Measurements from ENCODE around the gene SND1. TPM values are rescaled to one million over a fixed set of nuclear protein-coding genes. Genes with fewer than 3 reads are reported as not detected.

Gene SND1
- total and polyA plus RNA-seq, 2 of the 4 experiments (the other 2 are of a cell fraction), result 154 to 294 TPM

DNA sequence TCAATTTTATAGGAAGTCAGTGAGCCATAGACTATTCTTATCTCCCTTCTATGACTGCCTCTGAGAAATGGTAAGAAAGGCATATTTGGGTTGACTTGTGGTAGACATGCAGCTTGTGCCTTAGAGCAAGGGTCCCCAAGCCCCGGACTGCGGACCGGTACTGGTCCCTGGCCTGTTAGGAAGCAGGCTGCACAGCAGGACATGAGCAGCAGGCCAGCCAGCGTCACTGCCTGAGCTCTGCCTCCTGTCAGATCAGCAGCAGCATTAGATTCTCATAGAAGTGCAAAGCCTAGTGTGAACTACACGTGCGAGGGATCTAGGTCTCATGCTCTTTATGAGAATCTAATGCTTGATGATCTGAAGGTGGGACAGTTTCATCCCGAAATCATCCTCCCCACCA is 180.6 kb downstream of the SND1 start:
- no peak for TF ChIP-seq MXI1 (IDR thresholded peaks at IDR 0.05; ENCODE audit: borderline replicate concordance, low read depth, low read length)
- TF ChIP-seq, protein P1, sequence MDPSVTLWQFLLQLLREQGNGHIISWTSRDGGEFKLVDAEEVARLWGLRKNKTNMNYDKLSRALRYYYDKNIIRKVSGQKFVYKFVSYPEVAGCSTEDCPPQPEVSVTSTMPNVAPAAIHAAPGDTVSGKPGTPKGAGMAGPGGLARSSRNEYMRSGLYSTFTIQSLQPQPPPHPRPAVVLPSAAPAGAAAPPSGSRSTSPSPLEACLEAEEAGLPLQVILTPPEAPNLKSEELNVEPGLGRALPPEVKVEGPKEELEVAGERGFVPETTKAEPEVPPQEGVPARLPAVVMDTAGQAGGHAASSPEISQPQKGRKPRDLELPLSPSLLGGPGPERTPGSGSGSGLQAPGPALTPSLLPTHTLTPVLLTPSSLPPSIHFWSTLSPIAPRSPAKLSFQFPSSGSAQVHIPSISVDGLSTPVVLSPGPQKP (IDR thresholded peaks at IDR 0.05; ENCODE audit: borderline replicate concordance, low read depth, low read length), result no peak
- no peak for TF ChIP-seq CHD1 (IDR thresholded peaks at IDR 0.05; ENCODE audit: low read depth, low read length)
- TF ChIP-seq NFE2L2 (IDR thresholded peaks at IDR 0.05; ENCODE audit: low read depth, low read length), result no peak
- no peak for TF ChIP-seq MAZ (IDR thresholded peaks at IDR 0.05; ENCODE audit: borderline replicate concordance, low read depth, low read length)
- no peak for TF ChIP-seq POLR2A (IDR thresholded peaks at IDR 0.05; ENCODE audit: low read depth, low read length)
- no peak for TF ChIP-seq MAFK (IDR thresholded peaks at IDR 0.05; ENCODE audit: low read depth, low read length)
- TF ChIP-seq SMC3 (IDR thresholded peaks at IDR 0.05; ENCODE audit: low read depth, low read length), result no peak
- no peak for TF ChIP-seq RCOR1 (IDR thresholded peaks at IDR 0.05; ENCODE audit: insufficient replicate concordance, low read length)
- TF ChIP-seq, protein P2, sequence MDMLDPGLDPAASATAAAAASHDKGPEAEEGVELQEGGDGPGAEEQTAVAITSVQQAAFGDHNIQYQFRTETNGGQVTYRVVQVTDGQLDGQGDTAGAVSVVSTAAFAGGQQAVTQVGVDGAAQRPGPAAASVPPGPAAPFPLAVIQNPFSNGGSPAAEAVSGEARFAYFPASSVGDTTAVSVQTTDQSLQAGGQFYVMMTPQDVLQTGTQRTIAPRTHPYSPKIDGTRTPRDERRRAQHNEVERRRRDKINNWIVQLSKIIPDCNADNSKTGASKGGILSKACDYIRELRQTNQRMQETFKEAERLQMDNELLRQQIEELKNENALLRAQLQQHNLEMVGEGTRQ (IDR thresholded peaks at IDR 0.05; ENCODE audit: low read depth, low read length), result no peak
- no peak for TF ChIP-seq RFX5 (IDR thresholded peaks at IDR 0.05; ENCODE audit: low read depth, low read length)
- no peak for TF ChIP-seq FOS (IDR thresholded peaks at IDR 0.05; ENCODE audit: low read depth, low read length)
- no peak for TF ChIP-seq BHLHE40 (IDR thresholded peaks at IDR 0.05; ENCODE audit: low read depth, low read length)
- TF ChIP-seq RAD21 (IDR thresholded peaks at IDR 0.05; ENCODE audit: low read length), result no peak
- no peak for TF ChIP-seq CEBPB (IDR thresholded peaks at IDR 0.05; ENCODE audit: low read depth, low read length)
- H2BK120ac ChIP-seq (ENCODE audit: low read depth, low read length), result no peak overlapping the region
- peaks cover 43% of the 10 kb centered on the region for H4K20me1 ChIP-seq (ENCODE audit: insufficient read depth, low read length)
- H3K23ac ChIP-seq (ENCODE audit: low read depth, low read length), result no peak overlapping the region
- no peak overlapping the region for H2BK15ac ChIP-seq (ENCODE audit: low read depth, low read length)
- H3K4me3 ChIP-seq (ENCODE audit: insufficient read depth, low read depth, low read length), result no peak overlapping the region
- H3K4me2 ChIP-seq (ENCODE audit: low read depth, low read length), result no peak overlapping the region
- dilution Hi-C loops (cut with HindIII; ENCODE audit: low sequenced_read_pairs, unreplicated experiment) (no loop called here), intact Hi-C loops (cut with micrococcal nuclease) (no loop called here), in situ Hi-C loops (cut with MboI; ENCODE audit: low sequenced_read_pairs) (no loop called here)
- H4K5ac ChIP-seq (ENCODE audit: low read depth, low read length), result no peak overlapping the region
- H3K36me3 ChIP-seq (ENCODE audit: control insufficient read depth, insufficient read depth, low read length), result peaks cover 2% of the 10 kb centered on the region
- H3K4ac ChIP-seq (ENCODE audit: low read depth, low read length), result no peak overlapping the region
- ChIA-PET CTCF (no interaction called here), POLR2A (ENCODE audit: unreplicated experiment) (no interaction called here)
- H3K14ac ChIP-seq (replicated peaks; ENCODE audit: low read depth, low read length), result 0 out of 2 replicates have a peak overlapping the region, but pooled peaks have one; percentile 32
- DNase-seq, result no peak
- 97% methylated on average over 3 of the region's 7 CpGs; no CpG with 5 or more reads in 1 of the 2 experiments for WGBS, 2 experiments (ENCODE audit: extremely low coverage in 2 of 2, insufficient read length in 1 of 2)
- 0 out of 2 replicates have a peak, but pooled peaks cover 2% of the 10 kb centered on the region for H3K4me1 ChIP-seq (ENCODE audit: control insufficient read depth, insufficient read depth, low read length)
- H3K56ac ChIP-seq (ENCODE audit: extremely low read depth, insufficient read depth, low read length), result no peak overlapping the region
- no peak overlapping the region for H2BK5ac ChIP-seq (ENCODE audit: low read depth, low read length, poor library complexity, severe bottlenecking)
- no peak overlapping the region for H2AK9ac ChIP-seq (replicated peaks; ENCODE audit: low read depth, low read length, poor library complexity)
- H3K79me1 ChIP-seq (ENCODE audit: low read depth in 1 of 2, low read length in 2 of 2), result peaks cover 26 to 66% of the 10 kb centered on the region in 2 experiments
- H3K9me1 ChIP-seq (ENCODE audit: insufficient read depth, low read length), result peaks cover 11% of the 10 kb centered on the region; the same call in 1 of the 2 replicates
- no TSS peak for BruUV-seq (replicated peaks)
- H3K9me3 ChIP-seq (ENCODE audit: control insufficient read depth, insufficient read depth, low read length), result 0 out of 2 replicates have a peak, but pooled peaks cover 2% of the 10 kb centered on the region
- no peak overlapping the region for H2BK20ac ChIP-seq (ENCODE audit: low read depth, low read length)
- no peak for ATAC-seq (ENCODE audit: low read depth)
- H2AK5ac ChIP-seq (ENCODE audit: low read depth, low read length), result no peak overlapping the region
- no peak overlapping the region for H2AFZ ChIP-seq (replicated peaks; ENCODE audit: low read length, poor library complexity)
- no peaks in the 10 kb centered on the region for H3K27me3 ChIP-seq (ENCODE audit: control insufficient read depth, insufficient read depth, low read length)
- no peak overlapping the region for H3K27ac ChIP-seq (ENCODE audit: insufficient read depth, low read length)
- H3K9ac ChIP-seq (ENCODE audit: low read depth, low read length), result no peak overlapping the region
- no peak overlapping the region for H4K8ac ChIP-seq (ENCODE audit: low read depth in 2 of 2, low read length in 2 of 2)
- H3K18ac ChIP-seq (ENCODE audit: low read depth, low read length), result no peak overlapping the region
- H4K91ac ChIP-seq (ENCODE audit: insufficient read depth, low read depth, low read length), result no peak overlapping the region
